HCT116 (cell line): ENCODE data around the gene TEAD3. TPM values are rescaled to one million over a fixed set of nuclear protein-coding genes. Genes with fewer than 3 reads are reported as not detected.
A peak's percentile ranks its signal among the peaks of the same experiment; 100 is the strongest.

Experiments
- ATAC-seq: fragments of 200-7000 bp; cut with Tn5 transposase; 2 replicates; pipeline ENCODE4 v1.9.1; 2020; ENCODE audit warnings: mild to moderate bottlenecking, moderate library complexity
- BruUV-seq: library from RNA; stranded (reverse); fragments of 400-500 nt; replicated peaks from 2 replicates; lab custom pipeline; 2021; lab: Mats Ljungman, UMichigan
- CTCF ChIA-PET: fragments of 300-600 bp; sonication (Branson Sonifier 250); formaldehyde crosslinking; loops from one replicate; lab custom pipeline; 2021; ENCODE audit warnings: antibody characterized with exemption; lab: Charles Lee
- POLR2A ChIA-PET: fragments of 300-600, 350-600 bp; sonication (Branson Sonifier 250); formaldehyde crosslinking; loops from one replicate; lab custom pipeline; 2021; ENCODE audit warnings: antibody characterized with exemption; lab: Charles Lee
- RAD21 ChIA-PET, 2 experiments: fragments of 300-600 bp; sonication (Branson Sonifier 250); formaldehyde crosslinking; loops; one replicate each; lab custom pipeline; 2023; ENCODE audit warnings: low total read pairs in 2 of 2; ENCODE audit not compliant: uncharacterized antibody in 2 of 2, unreplicated experiment in 2 of 2, low non-redundant PET in 1 of 2; lab: Charles Lee
- DNase-seq: peaks from one replicate; pipeline ENCODE4 v3.0.0-alpha.2; 2010; ENCODE audit warnings: low read depth, low spot score
- H2AFZ ChIP-seq: fragments of 200-600 bp; shearing (Covaris generic), sonication (generic); 2 replicates; pipeline ENCODE4 v1.6.1; 2017; ENCODE audit warnings: low read depth, mixed run types, mixed read lengths, antibody characterized with exemption, low read length; ENCODE audit not compliant: poor library complexity, severe bottlenecking
- H3K27ac ChIP-seq: 2 replicates; pipeline ENCODE4 v1.5.1; 2012; ENCODE audit warnings: low read depth, low read length
- H3K27me3 ChIP-seq: fragments of 200-600 bp; sonication (generic); 2 replicates; pipeline ENCODE4 v1.6.1; 2016; ENCODE audit warnings: mixed run types, low read length, mixed read lengths; ENCODE audit not compliant: insufficient read depth
- H3K36me3 ChIP-seq, 2 experiments: fragments of 200-500 bp in 1 of 2; fragments of 200-600 bp in 1 of 2; sonication (Bioruptor generic) in 1 of 2; sonication (generic) in 1 of 2; 2 replicates each; pipeline versions ENCODE4 v1.5.1 to v1.6.1; 2014 to 2016; ENCODE audit warnings: low read length in 2 of 2, inconsistent platforms in 1 of 2, mixed read lengths in 1 of 2, mixed run types in 1 of 2; ENCODE audit not compliant: insufficient read depth in 2 of 2, control insufficient read depth in 1 of 2
- H3K4me1 ChIP-seq, 2 experiments: fragments of 200-600 bp in 1 of 2; sonication (generic) in 1 of 2; 2 replicates each; pipeline versions ENCODE4 v1.5.1 to v1.6.1; 2012 to 2017; ENCODE audit warnings: low read length in 2 of 2, inconsistent platforms in 1 of 2, mild to moderate bottlenecking in 1 of 2, mixed read lengths in 1 of 2, mixed run types in 1 of 2, moderate library complexity in 1 of 2; ENCODE audit not compliant: insufficient read depth in 2 of 2, control insufficient read depth in 1 of 2
- H3K4me2 ChIP-seq: fragments of 200-600 bp; sonication (generic); 2 replicates; pipeline ENCODE4 v1.6.1; 2017; ENCODE audit warnings: mixed run types, low read length, mixed read lengths
- H3K4me3 ChIP-seq, 2 experiments: fragments of 200-600 bp in 1 of 2; sonication (generic) in 1 of 2; replicated peaks in 1 of 2; 2 replicates each; pipeline ENCODE4 v1.5.1; 2011 to 2016; ENCODE audit warnings: low read length in 2 of 2, control low read depth in 1 of 2, low read depth in 1 of 2, mild to moderate bottlenecking in 1 of 2, mixed read lengths in 1 of 2, mixed run types in 1 of 2
- H3K79me2 ChIP-seq: fragments of 200-600 bp; sonication (generic); 2 replicates; pipeline ENCODE4 v1.6.1; 2017; ENCODE audit warnings: mild to moderate bottlenecking, mixed run types, low read length, moderate library complexity, mixed read lengths; ENCODE audit not compliant: insufficient read depth
- H3K9ac ChIP-seq: fragments of 200-600 bp; sonication (generic); 2 replicates; pipeline ENCODE4 v1.6.1; 2016; ENCODE audit warnings: low read length, mixed read lengths
- H3K9me2 ChIP-seq: fragments of 200-600 bp; sonication (generic), shearing (Covaris generic); 2 replicates; pipeline ENCODE4 v1.6.1; 2017; ENCODE audit warnings: mixed run types, mild to moderate bottlenecking, moderate library complexity; ENCODE audit not compliant: insufficient read depth
- H3K9me3 ChIP-seq, 2 experiments: fragments of 200-500 bp in 1 of 2; fragments of 200-600 bp in 1 of 2; sonication (Bioruptor generic) in 1 of 2; sonication (generic) in 1 of 2; 2 replicates each; pipeline ENCODE4 v1.6.1; 2014 to 2017; ENCODE audit warnings: low read length in 2 of 2, mixed read lengths in 2 of 2, inconsistent platforms in 1 of 2, low read depth in 1 of 2, mild to moderate bottlenecking in 1 of 2, mixed run types in 1 of 2, moderate library complexity in 1 of 2; ENCODE audit not compliant: control insufficient read depth in 1 of 2, insufficient read depth in 1 of 2
- H4K20me1 ChIP-seq: fragments of 200-600 bp; sonication (generic), shearing (Covaris generic); 2 replicates; pipeline ENCODE4 v1.6.1; 2017; ENCODE audit warnings: mixed run types, mild to moderate bottlenecking, moderate library complexity; ENCODE audit not compliant: insufficient read depth
- CBX3 ChIP-seq: IDR thresholded peaks from 2 replicates; pipeline ENCODE4 v1.6.1; 2012; ENCODE audit warnings: low read depth
- CEBPB ChIP-seq: IDR thresholded peaks from 2 replicates; pipeline ENCODE4 v1.6.1; 2012; ENCODE audit warnings: low read depth
- EZH2phosphoT487 ChIP-seq: fragments of 200-600 bp; IDR thresholded peaks from 2 replicates; pipeline ENCODE4 v1.6.1; 2018; ENCODE audit warnings: antibody characterized with exemption, borderline replicate concordance
- SIN3A ChIP-seq: IDR thresholded peaks from 2 replicates; pipeline ENCODE4 v1.6.1; 2012; ENCODE audit warnings: low read depth
- SRF ChIP-seq: IDR thresholded peaks from 2 replicates; pipeline ENCODE4 v1.6.1; 2012; ENCODE audit warnings: low read depth
- ZFX ChIP-seq: fragments of 450-650 bp; IDR thresholded peaks from 2 replicates; pipeline ENCODE4 v1.6.1; 2017
- ZNF274 ChIP-seq: fragments of 200-500 bp; sonication (Bioruptor generic); IDR thresholded peaks from 2 replicates; pipeline ENCODE4 v1.6.1; 2014; ENCODE audit warnings: mild to moderate bottlenecking, low read depth, low read length, inconsistent platforms
- intact Hi-C: fragments of 100-400 bp; cut with micrococcal nuclease; formaldehyde crosslinking; loops from 2 replicates; pipeline ENCODE4 v1.10.0; 2022
- total RNA-seq: library from RNA; stranded (reverse); gene quantifications from one replicate; pipeline ENCODE4 v1.2.1, GENCODE V29; 2021; ENCODE audit not compliant: unreplicated experiment
- TF ChIP-seq, protein P1 (sequence below): IDR thresholded peaks from 2 replicates; pipeline ENCODE4 v1.6.1; 2012; ENCODE audit warnings: low read depth
- TF ChIP-seq, protein P2 (sequence below): IDR thresholded peaks from 2 replicates; pipeline ENCODE4 v1.6.1; 2011; ENCODE audit warnings: mild to moderate bottlenecking, low read length, moderate library complexity; ENCODE audit not compliant: insufficient replicate concordance; ENCODE audit errors: extremely low read depth

TEAD3 gene
- total RNA-seq, 1 experiment from 2014 or later, result 21.8 TPM

DNA sequence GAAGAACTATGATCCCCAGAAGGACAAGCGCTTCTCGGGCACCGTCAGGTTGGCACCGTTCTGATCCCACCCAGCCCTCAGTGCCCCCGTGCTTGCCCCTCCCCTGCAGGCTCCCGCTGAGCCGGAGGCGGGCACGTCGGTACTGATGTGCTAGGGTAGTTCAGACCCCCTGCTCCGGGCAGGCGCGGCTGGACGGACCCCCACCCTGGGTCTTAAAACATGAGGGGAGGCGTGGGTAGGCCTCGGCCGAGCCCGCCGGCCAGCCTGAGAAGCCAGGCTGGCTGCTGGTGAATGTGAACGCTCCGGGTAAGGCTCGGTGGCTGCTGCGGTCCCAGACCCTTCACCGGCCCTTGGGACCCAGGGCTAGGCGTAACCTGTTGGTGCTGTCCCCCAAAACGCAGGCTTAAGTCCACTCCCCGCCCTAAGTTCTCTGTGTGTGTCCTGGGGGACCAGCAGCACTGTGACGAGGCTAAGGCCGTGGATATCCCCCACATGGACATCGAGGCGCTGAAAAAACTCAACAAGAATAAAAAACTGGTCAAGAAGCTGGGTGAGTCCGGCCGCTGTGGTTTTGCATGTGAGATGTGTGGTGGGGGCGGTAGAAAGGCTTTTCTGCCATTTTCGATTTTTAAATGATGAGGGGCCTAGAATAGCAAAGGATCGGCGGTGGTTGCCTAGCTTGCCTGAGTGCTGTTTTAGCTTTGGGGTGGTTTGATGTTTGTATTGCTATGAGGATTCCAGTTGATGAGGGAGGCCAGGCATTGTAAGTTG lies 27.7 kb downstream of the TEAD3 start:
- DNase-seq (no peak), ATAC-seq (0 out of 2 replicates have a peak, but pooled peaks have one; percentile 0)
- ChIA-PET CTCF (no interaction called here), RAD21 (no interaction called here), POLR2A (interaction anchor here (1.0 to 1.6 kb wide), 2 partner anchors 16 to 128 kb away, joined by 4 to 6 read pairs; partner anchors contain the start of gene FANCE)
- Histone ChIP-seq H3K9ac (peak overlapping the region; percentile 99), H3K4me3 (peak overlapping the region; percentile 98 to 99), H3K79me2 (peaks cover 42% of the 10 kb centered on the region), H3K9me2 (no peaks in the 10 kb centered on the region), H3K9me3 (no peaks in the 10 kb centered on the region), H2AFZ (no peak overlapping the region), H3K27ac (peak overlapping the region; percentile 82), H3K4me1 (peaks cover 13 to 32% of the 10 kb centered on the region in 2 experiments; a peak in 3 of 4 replicates), H3K27me3 (no peaks in the 10 kb centered on the region), H3K36me3 (peaks cover 17 to 40% of the 10 kb centered on the region in 2 experiments; a peak in 3 of 4 replicates), H3K4me2 (peak overlapping the region; percentile 88), H4K20me1 (peaks cover 36% of the 10 kb centered on the region; the same call in 1 of the 2 replicates)
- TF ChIP-seq ZFX (peak; percentile 32; the same call in 1 of the 2 replicates), SRF (no peak)
- BruUV-seq, result no TSS peak
- intact Hi-C loops, result loop anchor here (1.0 kb wide), 2 partner anchors 127 to 172 kb away; partner anchors contain the start of genes DEF6 and PPARD

DNA sequence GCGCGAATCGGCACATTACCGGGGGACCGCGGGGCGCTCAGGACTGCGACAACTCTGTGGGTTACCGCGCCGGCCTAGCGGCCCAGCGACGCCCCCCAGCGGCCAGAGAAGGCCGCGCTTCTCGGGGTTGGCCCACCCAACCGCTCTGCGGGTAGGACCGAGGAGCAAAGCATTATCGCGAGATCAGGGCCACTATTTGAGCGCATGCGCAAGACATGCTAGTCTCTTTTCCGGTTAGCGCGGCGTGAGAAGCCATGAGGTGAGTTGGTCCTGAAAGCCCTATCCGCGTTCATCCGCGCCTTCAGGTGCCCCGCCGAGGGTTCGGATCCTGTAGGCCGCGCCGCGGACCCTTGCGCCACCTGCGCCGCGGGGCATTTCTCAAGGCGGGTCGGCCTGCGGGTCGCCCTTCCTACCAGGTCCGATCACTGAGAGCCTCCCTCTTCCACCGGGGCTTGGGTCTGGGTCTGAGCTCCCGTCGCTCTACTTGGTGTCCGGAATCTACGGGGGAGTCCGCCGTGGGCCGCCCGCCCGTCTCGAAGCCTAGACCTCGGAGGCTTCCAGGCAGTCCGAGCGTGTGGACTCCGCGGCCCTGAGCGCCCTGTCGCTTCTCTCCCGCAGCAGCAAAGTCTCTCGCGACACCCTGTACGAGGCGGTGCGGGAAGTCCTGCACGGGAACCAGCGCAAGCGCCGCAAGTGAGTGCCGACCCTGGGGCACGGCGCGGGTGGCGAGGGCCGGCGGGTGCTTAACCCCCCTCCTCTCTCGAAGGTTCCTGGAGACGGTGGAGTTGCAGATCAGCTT lies 28.5 kb downstream of the TEAD3 start, which contains the start of gene RPL10A:
Gene RPL10A (plus strand): TSS at position 221 of the 799 bp plus-strand sequence. CDS start 34 bp downstream, at position 255.
- peak; percentile 94 for DNase-seq
- ATAC-seq, result peak; percentile 82
- no peaks in the 10 kb centered on the region for H3K27me3 ChIP-seq
- peak within 1 kb of the TSS; percentile 99 for H3K9ac ChIP-seq
- POLR2A ChIA-PET, result interaction anchor here (1.4 to 2.5 kb wide), 3 partner anchors 16 to 172 kb away, joined by 6 to 8 read pairs (median 6); partner anchors contain the start of genes FANCE and PPARD
- H4K20me1 ChIP-seq, result peaks cover 35% of the 10 kb centered on the region; the same call in 1 of the 2 replicates
- RAD21 ChIA-PET, result interaction anchor here in 1 of 2 experiments (1.1 kb wide), 1 partner anchor 127 kb away, joined by 5 read pairs; the partner anchor contains the start of gene PPARD
- H3K79me2 ChIP-seq, result peaks cover 42% of the 10 kb centered on the region
- peak within 1 kb of the TSS; percentile 98 to 99 for H3K4me3 ChIP-seq
- peak within 1 kb of the TSS; percentile 82 for H3K27ac ChIP-seq
- H2AFZ ChIP-seq, result peak within 1 kb of the TSS; percentile 30
- CTCF ChIA-PET, result interaction anchor here (0.9 to 1.1 kb wide), 2 partner anchors 127 to 170 kb away, joined by 4 to 6 read pairs; partner anchors contain the start of gene DEF6
- peak within 1 kb of the TSS; percentile 88 for H3K4me2 ChIP-seq
- BruUV-seq, result no TSS peak
- intact Hi-C loops, result loop anchor here (1.0 kb wide), 2 partner anchors 126 to 171 kb away; partner anchors contain the start of genes DEF6 and PPARD
- peaks cover 17 to 40% of the 10 kb centered on the region in 2 experiments; a peak in 3 of 4 replicates for H3K36me3 ChIP-seq
- H3K9me2 ChIP-seq, result no peaks in the 10 kb centered on the region
- H3K4me1 ChIP-seq, result peaks cover 13 to 32% of the 10 kb centered on the region in 2 experiments; a peak in 3 of 4 replicates
- no peaks in the 10 kb centered on the region for H3K9me3 ChIP-seq
- TF ChIP-seq SRF, result no peak
- no peak for TF ChIP-seq EZH2phosphoT487
- TF ChIP-seq, protein P1, sequence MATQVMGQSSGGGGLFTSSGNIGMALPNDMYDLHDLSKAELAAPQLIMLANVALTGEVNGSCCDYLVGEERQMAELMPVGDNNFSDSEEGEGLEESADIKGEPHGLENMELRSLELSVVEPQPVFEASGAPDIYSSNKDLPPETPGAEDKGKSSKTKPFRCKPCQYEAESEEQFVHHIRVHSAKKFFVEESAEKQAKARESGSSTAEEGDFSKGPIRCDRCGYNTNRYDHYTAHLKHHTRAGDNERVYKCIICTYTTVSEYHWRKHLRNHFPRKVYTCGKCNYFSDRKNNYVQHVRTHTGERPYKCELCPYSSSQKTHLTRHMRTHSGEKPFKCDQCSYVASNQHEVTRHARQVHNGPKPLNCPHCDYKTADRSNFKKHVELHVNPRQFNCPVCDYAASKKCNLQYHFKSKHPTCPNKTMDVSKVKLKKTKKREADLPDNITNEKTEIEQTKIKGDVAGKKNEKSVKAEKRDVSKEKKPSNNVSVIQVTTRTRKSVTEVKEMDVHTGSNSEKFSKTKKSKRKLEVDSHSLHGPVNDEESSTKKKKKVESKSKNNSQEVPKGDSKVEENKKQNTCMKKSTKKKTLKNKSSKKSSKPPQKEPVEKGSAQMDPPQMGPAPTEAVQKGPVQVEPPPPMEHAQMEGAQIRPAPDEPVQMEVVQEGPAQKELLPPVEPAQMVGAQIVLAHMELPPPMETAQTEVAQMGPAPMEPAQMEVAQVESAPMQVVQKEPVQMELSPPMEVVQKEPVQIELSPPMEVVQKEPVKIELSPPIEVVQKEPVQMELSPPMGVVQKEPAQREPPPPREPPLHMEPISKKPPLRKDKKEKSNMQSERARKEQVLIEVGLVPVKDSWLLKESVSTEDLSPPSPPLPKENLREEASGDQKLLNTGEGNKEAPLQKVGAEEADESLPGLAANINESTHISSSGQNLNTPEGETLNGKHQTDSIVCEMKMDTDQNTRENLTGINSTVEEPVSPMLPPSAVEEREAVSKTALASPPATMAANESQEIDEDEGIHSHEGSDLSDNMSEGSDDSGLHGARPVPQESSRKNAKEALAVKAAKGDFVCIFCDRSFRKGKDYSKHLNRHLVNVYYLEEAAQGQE, result no peak
- TF ChIP-seq CEBPB, result no peak
- TF ChIP-seq CBX3, result no peak
- no peak for TF ChIP-seq SIN3A
- TF ChIP-seq ZNF274, result no peak
- TF ChIP-seq, protein P2, sequence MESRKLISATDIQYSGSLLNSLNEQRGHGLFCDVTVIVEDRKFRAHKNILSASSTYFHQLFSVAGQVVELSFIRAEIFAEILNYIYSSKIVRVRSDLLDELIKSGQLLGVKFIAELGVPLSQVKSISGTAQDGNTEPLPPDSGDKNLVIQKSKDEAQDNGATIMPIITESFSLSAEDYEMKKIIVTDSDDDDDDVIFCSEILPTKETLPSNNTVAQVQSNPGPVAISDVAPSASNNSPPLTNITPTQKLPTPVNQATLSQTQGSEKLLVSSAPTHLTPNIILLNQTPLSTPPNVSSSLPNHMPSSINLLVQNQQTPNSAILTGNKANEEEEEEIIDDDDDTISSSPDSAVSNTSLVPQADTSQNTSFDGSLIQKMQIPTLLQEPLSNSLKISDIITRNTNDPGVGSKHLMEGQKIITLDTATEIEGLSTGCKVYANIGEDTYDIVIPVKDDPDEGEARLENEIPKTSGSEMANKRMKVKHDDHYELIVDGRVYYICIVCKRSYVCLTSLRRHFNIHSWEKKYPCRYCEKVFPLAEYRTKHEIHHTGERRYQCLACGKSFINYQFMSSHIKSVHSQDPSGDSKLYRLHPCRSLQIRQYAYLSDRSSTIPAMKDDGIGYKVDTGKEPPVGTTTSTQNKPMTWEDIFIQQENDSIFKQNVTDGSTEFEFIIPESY, result peak; percentile 99
